ENCODE results near the gene DCAF16.

DNA sequence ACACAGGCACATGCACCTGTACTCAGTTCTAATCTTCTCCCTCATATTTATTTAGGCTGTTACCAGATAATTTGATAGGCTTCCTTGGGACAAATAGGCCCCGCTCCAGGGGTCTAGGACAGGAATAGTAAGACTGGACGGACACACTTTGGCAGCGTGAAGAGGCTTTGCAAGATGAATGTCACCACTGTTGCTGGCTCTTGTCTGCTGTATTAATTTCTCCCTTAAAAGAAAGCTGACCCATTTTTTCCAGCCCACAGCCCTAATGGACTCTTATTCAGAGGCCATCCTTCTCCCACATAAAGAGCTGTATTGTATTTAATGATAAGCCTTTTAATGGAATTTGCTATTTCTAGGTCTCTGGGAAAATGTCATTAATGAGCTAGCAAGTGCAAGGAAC lies 47.1 kb downstream of the DCAF16 start:
- TF ChIP-seq POLR2A (IDR thresholded peaks at IDR 0.05), result no peak
- TF ChIP-seq, protein P1, sequence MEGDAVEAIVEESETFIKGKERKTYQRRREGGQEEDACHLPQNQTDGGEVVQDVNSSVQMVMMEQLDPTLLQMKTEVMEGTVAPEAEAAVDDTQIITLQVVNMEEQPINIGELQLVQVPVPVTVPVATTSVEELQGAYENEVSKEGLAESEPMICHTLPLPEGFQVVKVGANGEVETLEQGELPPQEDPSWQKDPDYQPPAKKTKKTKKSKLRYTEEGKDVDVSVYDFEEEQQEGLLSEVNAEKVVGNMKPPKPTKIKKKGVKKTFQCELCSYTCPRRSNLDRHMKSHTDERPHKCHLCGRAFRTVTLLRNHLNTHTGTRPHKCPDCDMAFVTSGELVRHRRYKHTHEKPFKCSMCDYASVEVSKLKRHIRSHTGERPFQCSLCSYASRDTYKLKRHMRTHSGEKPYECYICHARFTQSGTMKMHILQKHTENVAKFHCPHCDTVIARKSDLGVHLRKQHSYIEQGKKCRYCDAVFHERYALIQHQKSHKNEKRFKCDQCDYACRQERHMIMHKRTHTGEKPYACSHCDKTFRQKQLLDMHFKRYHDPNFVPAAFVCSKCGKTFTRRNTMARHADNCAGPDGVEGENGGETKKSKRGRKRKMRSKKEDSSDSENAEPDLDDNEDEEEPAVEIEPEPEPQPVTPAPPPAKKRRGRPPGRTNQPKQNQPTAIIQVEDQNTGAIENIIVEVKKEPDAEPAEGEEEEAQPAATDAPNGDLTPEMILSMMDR (IDR thresholded peaks at IDR 0.05), result no peak
